Astrocyte (in vitro differentiated cells and primary cell): ENCODE results near the gene AKR1D1. TPM values are rescaled to one million over a fixed set of nuclear protein-coding genes. Genes with fewer than 3 reads are reported as not detected.
"Not testable (repeated sequence)": the region's sequence is repeated elsewhere in the genome, so short reads cannot be mapped to it uniquely, and the experiment has no call there.

Experiments used
- DNase-seq: peaks from one replicate; pipeline ENCODE4 v3.0.0-alpha.2; 2010; ENCODE audit warnings: low read depth
- FAIRE-seq: peaks from 2 replicates; lab custom pipeline; 2011; peaks lifted over from hg19 to GRCh38; lab: Jason Lieb, UNC
- H2AFZ ChIP-seq: 2 replicates; pipeline ENCODE4 v1.6.0; 2012; ENCODE audit warnings: low read depth, low read length, inconsistent platforms
- H3K27ac ChIP-seq: 2 replicates; pipeline ENCODE4 v1.5.1; 2011; ENCODE audit warnings: low read depth, low read length, inconsistent platforms
- H3K27me3 ChIP-seq: 2 replicates; pipeline ENCODE4 v1.6.0; 2011; ENCODE audit warnings: low read length, inconsistent platforms; ENCODE audit not compliant: insufficient read depth
- H3K36me3 ChIP-seq: 2 replicates; pipeline ENCODE4 v1.5.1; 2011; ENCODE audit warnings: low read length, inconsistent platforms; ENCODE audit not compliant: insufficient read depth
- H3K4me1 ChIP-seq: 2 replicates; pipeline ENCODE4 v1.5.1; 2011; ENCODE audit warnings: low read length, inconsistent platforms; ENCODE audit not compliant: insufficient read depth
- H3K4me2 ChIP-seq: 2 replicates; pipeline ENCODE4 v1.6.0; 2012; ENCODE audit warnings: low read length, inconsistent platforms
- H3K4me3 ChIP-seq: 2 replicates; pipeline ENCODE4 v1.5.1; 2011; ENCODE audit warnings: low read depth, mild to moderate bottlenecking, low read length, inconsistent platforms; ENCODE audit not compliant: insufficient read depth
- H3K79me2 ChIP-seq: 2 replicates; pipeline ENCODE4 v1.6.0; 2012; ENCODE audit warnings: mild to moderate bottlenecking, low read length, inconsistent platforms; ENCODE audit not compliant: insufficient read depth
- H3K9ac ChIP-seq: 2 replicates; pipeline ENCODE4 v1.6.0; 2012; ENCODE audit warnings: mild to moderate bottlenecking, low read length, inconsistent platforms
- H3K9me3 ChIP-seq: 2 replicates; pipeline ENCODE4 v1.5.1; 2012; ENCODE audit warnings: low read depth, mild to moderate bottlenecking, low read length, inconsistent platforms; ENCODE audit not compliant: insufficient read depth
- H4K20me1 ChIP-seq: 2 replicates; pipeline ENCODE4 v1.6.0; 2012; ENCODE audit warnings: low read length, inconsistent platforms; ENCODE audit not compliant: insufficient read depth
- H3K27ac Mint-ChIP-seq: one replicate; pipeline ENCODE4 v1.8.0; 2021; ENCODE audit warnings: mild to moderate bottlenecking, mixed read lengths; ENCODE audit not compliant: unreplicated experiment
- H3K27me3 Mint-ChIP-seq: one replicate; pipeline ENCODE4 v1.8.0; 2021; ENCODE audit warnings: low read depth, mixed read lengths; ENCODE audit not compliant: unreplicated experiment
- H3K36me3 Mint-ChIP-seq: one replicate; pipeline ENCODE4 v1.8.0; 2021; ENCODE audit warnings: low read depth, mixed read lengths; ENCODE audit not compliant: unreplicated experiment
- H3K4me1 Mint-ChIP-seq: one replicate; pipeline ENCODE4 v1.8.0; 2021; ENCODE audit warnings: low read depth, mixed read lengths; ENCODE audit not compliant: unreplicated experiment
- H3K4me3 Mint-ChIP-seq: one replicate; pipeline ENCODE4 v1.8.0; 2021; ENCODE audit warnings: mild to moderate bottlenecking, moderate library complexity, mixed read lengths; ENCODE audit not compliant: unreplicated experiment
- H3K9me3 Mint-ChIP-seq: one replicate; pipeline ENCODE4 v1.8.0; 2021; ENCODE audit warnings: mild to moderate bottlenecking, mixed read lengths; ENCODE audit not compliant: unreplicated experiment
- CTCF ChIP-seq: IDR thresholded peaks from 2 replicates; pipeline ENCODE4 v1.5.1; 2011; ENCODE audit warnings: low read depth, mild to moderate bottlenecking, inconsistent platforms, low read length, moderate library complexity; ENCODE audit not compliant: insufficient read depth
- EZH2 ChIP-seq: IDR thresholded peaks from 2 replicates; pipeline ENCODE4 v1.6.1; 2012; ENCODE audit warnings: mild to moderate bottlenecking, low read length, inconsistent platforms; ENCODE audit not compliant: insufficient read depth
- total RNA-seq: library from RNA; stranded (reverse); gene quantifications from 2 replicates; pipeline ENCODE4 v1.2.1, GENCODE V29; 2021

The AKR1D1 gene
- total RNA-seq, 1 donor from 2014 or later: not detected

- no peak overlapping the region for H3K9ac ChIP-seq
- H3K79me2 ChIP-seq: no peaks in the 10 kb centered on the region
- Mint-ChIP-seq H3K4me1 (peaks cover 2% of the 10 kb centered on the region), H3K27me3 (no peaks in the 10 kb centered on the region), H3K9me3 (peaks cover 2% of the 10 kb centered on the region), H3K27ac (no peak overlapping the region), H3K36me3 (no peaks in the 10 kb centered on the region), H3K4me3 (no peak overlapping the region)
- no peak overlapping the region for H3K4me3 ChIP-seq
- H3K4me2 ChIP-seq: no peak overlapping the region
- no peaks in the 10 kb centered on the region for H3K9me3 ChIP-seq
- H2AFZ ChIP-seq: no peak overlapping the region
- no peak overlapping the region for H3K27ac ChIP-seq
- H3K4me1 ChIP-seq: no peaks in the 10 kb centered on the region
- H3K36me3 ChIP-seq: no peaks in the 10 kb centered on the region
- DNase-seq (peak; percentile 32), FAIRE-seq (no peak)
- H3K27me3 ChIP-seq: no peaks in the 10 kb centered on the region
- TF ChIP-seq CTCF: no peak
- no peak for TF ChIP-seq EZH2
- H4K20me1 ChIP-seq: no peaks in the 10 kb centered on the region
Observed at GRCh38 chr7:138089080-138089901, 13.0 kb downstream of the AKR1D1 start.

GRCh38 chr7:138091032-138091431 lies 14.8 kb downstream of the AKR1D1 start:
- Mint-ChIP-seq H3K27me3 (no peaks in the 10 kb centered on the region), H3K27ac (no peak overlapping the region), H3K9me3 (peaks cover 2% of the 10 kb centered on the region), H3K4me1 (peaks cover 2% of the 10 kb centered on the region), H3K4me3 (no peak overlapping the region), H3K36me3 (no peaks in the 10 kb centered on the region)
- no peak overlapping the region for H3K9ac ChIP-seq
- no peaks in the 10 kb centered on the region for H3K4me1 ChIP-seq
- no peak overlapping the region for H3K4me2 ChIP-seq
- no peaks in the 10 kb centered on the region for H3K36me3 ChIP-seq
- no peaks in the 10 kb centered on the region for H3K9me3 ChIP-seq
- H3K4me3 ChIP-seq: no peak overlapping the region
- no peaks in the 10 kb centered on the region for H4K20me1 ChIP-seq
- no peaks in the 10 kb centered on the region for H3K27me3 ChIP-seq
- H2AFZ ChIP-seq: no peak overlapping the region
- FAIRE-seq: no peak
- DNase-seq: no peak
- TF ChIP-seq CTCF: no peak
- no peak for TF ChIP-seq EZH2
- H3K79me2 ChIP-seq: no peaks in the 10 kb centered on the region
- H3K27ac ChIP-seq: no peak overlapping the region

GRCh38 chr7:138091840-138092239 lies 15.6 kb downstream of the AKR1D1 start:
- H3K27ac ChIP-seq, H3K27me3 ChIP-seq, H3K27me3 Mint-ChIP-seq, H3K27ac Mint-ChIP-seq, H3K4me2 ChIP-seq, H3K4me1 Mint-ChIP-seq, H3K9me3 ChIP-seq, H4K20me1 ChIP-seq, H3K4me3 Mint-ChIP-seq, FAIRE-seq, H3K36me3 ChIP-seq, H3K9ac ChIP-seq, H3K4me3 ChIP-seq, H3K9me3 Mint-ChIP-seq, H2AFZ ChIP-seq, DNase-seq, H3K79me2 ChIP-seq, H3K36me3 Mint-ChIP-seq, H3K4me1 ChIP-seq: not testable (repeated sequence)
